Mesangial cell (primary cell): ENCODE data around the gene PIRT. TPM values are rescaled to one million over a fixed set of nuclear protein-coding genes. Genes with fewer than 3 reads are reported as not detected.

Experiments
- total RNA-seq: library from RNA; depleted of rRNA; stranded (reverse); fragments of >200 nt; gene quantifications from 2 replicates; pipeline ENCODE4 v1.2.3, GENCODE V29; 2015

The PIRT gene
- total RNA-seq = not detected in 2 replicates

DNA sequence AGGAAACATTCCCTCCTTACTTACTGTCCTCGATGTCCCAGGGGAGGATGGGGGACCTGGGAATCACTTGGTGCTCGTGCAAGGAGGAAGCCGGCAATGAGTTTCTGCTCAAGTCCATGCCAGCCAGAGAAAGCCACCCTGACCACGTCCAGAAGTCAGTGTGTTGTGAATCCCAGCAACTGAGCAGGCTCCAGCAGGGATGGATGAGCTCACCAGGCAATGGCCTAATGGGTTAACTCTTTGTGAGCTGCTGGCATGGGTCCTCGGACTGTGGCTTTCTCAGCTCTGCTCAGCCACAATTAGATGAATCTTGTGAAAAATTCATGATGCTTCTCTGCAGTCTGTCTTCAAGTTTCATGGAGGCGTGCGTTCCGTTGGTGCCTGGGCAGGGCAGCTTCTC lies at the start of gene PIRT:
Gene PIRT, minus strand, starts transcription at position 167 of the 400 bp plus-strand sequence. CDS start 12,442 bp downstream, outside the sequence.

DNA sequence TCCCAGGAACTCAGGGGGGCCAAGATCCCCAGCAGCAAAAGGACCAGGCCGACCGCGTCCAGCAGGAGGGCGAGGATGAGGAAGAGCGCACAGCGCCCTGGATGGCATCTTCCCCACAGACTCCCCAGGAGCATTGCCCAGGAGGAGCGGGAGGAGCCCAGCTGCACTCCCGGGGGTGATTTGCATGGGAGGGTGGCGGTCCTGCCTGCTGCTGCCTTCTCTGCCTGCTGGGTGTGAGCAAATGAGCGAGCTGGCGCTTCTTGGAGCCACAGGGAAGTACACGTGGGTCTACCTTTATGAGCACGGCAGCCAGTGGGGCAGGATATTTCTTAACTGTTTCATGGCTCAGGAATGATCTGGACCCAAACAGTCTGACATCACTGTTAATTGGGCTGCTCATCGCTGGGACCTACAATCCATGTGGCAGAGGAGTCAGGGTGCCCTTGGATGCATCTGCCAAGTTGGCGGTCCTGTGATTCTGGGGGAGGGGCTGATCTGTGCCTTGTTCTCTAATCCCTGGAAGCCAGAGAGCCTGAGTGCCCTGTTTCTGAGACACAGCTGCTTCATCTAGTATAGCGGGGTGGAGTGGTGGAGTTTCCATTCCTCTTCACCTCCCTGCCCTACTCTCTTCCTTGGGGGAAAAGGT lies 33.9 kb downstream of the PIRT start, which contains the start of gene TMEM238L:
Gene TMEM238L, minus strand, starts transcription at position 270 of the 646 bp plus-strand sequence. Its CDS starts 136 bp downstream, at position 134.

Other genes starting within 250 kb of the PIRT start
- gene MYH3, start 180.8 kb downstream of the PIRT start, total RNA-seq = 0.16 and 0.38 TPM in 2 replicates
- gene SCO1, start 140.6 kb downstream of the PIRT start, total RNA-seq = 23.6 and 24.3 TPM in 2 replicates
- 5.4 and 9.8 TPM in 2 replicates for gene ADPRM, start 140.5 kb downstream of the PIRT start, total RNA-seq
- gene TMEM220, start 108.1 kb downstream of the PIRT start, total RNA-seq = 3.1 and 4.4 TPM in 2 replicates
- not detected in 2 replicates for gene TMEM238L, start 34.0 kb downstream of the PIRT start, total RNA-seq